KOPT-K1 (cell line): ENCODE data around the gene OSCP1.

Experiments
- H3K27ac ChIP-seq: fragments of 200-600 bp; sonication (generic); 2 replicates; pipeline ENCODE4 v1.5.1; 2016; ENCODE audit warnings: antibody characterized with exemption, mild to moderate bottlenecking, low read depth, low read length; ENCODE audit not compliant: poor library complexity, severe bottlenecking
- H3K36me3 ChIP-seq: fragments of 200-600 bp; sonication (generic); 2 replicates; pipeline ENCODE4 v1.5.1; 2017; ENCODE audit warnings: antibody characterized with exemption, mild to moderate bottlenecking, low read length, moderate library complexity; ENCODE audit not compliant: insufficient read depth
- H3K9me3 ChIP-seq: fragments of 200-600 bp; sonication (generic); 2 replicates; pipeline ENCODE4 v1.5.1; 2017; ENCODE audit warnings: antibody characterized with exemption, low read length, mild to moderate bottlenecking; ENCODE audit not compliant: insufficient read depth, poor library complexity, severe bottlenecking

The OSCP1 gene

DNA sequence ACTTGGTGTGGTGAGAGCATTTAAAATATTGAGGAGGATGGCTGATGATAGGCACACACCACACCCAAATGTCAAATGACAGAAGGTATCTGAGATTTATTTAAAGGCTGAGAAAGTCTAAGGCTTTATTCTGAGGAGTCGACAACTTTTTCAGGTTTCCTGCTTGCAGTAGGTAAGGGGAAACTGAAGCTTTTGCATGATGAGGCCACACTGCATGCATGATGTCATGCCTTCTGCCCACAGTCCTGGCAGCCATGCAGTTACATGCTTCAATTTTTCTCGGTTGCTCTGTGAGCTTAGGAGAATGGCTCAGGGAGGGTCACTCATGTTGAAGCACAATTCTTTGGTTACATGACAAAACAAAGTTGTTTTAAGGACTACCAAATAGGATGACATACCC, 7.0 kb downstream of the OSCP1 start:
- Histone ChIP-seq H3K27ac (no peak overlapping the region), H3K9me3 (no peaks in the 10 kb centered on the region), H3K36me3 (no peaks in the 10 kb centered on the region)

DNA sequence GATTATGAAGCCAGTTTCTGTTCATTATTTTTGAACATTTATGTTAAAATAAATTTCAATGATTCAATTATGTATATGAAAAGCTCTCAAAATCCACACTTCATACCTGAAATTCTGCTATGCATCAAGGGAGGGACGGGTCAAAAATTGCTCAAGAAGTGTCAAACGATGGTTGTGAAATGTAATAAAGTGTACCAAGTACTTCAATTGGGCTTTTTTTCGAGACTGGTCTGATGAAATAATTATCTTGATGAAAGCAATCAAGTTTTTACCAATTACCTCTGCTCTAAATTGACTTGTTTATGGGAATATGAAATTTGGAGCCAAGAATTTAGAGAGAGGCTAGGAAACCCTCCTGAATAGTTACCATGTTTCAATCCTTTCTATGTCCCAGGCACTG, 7.9 kb downstream of the OSCP1 start:
- H3K27ac ChIP-seq, result no peak overlapping the region
- H3K9me3 ChIP-seq, result no peaks in the 10 kb centered on the region

DNA sequence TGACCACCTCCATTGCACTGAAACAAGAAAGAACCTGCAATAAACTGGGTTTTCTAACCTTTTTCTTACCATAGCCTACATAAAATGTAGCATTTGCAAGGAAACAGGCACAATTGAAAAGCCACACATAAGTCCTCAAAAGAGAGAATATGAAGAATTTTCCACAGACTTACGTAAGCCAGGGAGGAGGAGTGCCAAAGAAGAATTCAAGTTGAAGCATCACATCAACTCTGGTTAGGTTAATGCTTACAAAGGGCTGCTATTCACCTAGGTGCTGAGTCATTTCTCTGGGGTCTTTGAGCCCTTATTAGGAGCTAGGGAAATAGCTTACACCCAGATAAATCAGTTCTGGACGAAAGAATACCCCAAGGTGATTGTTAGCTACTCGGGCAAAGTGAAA, 9.6 kb downstream of the OSCP1 start:
- H3K27ac ChIP-seq, result no peak overlapping the region
- H3K9me3 ChIP-seq, result no peaks in the 10 kb centered on the region
- no peaks in the 10 kb centered on the region for H3K36me3 ChIP-seq

More for the DNA sequence above, 7.9 kb downstream of the OSCP1 start:
- H3K36me3 ChIP-seq, result no peaks in the 10 kb centered on the region

DNA sequence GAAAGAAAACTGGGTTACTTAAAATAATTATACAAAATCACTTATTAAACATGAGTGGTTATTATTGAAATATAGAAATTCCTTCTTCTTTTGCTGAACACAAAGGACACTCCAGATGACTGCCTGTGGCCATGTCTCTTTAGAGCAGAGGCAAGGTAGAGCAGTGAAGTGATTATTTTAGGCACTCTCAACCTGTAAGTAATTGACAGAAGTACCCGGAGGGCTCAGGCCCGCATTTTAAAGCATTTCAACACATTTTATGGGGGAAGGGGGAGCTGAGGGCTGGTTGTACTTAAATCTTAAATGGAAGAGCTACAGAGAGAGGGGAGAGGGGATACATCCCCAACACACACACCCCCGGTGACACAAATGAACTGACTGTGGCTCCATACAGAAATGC, 10.2 kb downstream of the OSCP1 start:
- Histone ChIP-seq H3K9me3 (no peaks in the 10 kb centered on the region), H3K27ac (no peak overlapping the region), H3K36me3 (no peaks in the 10 kb centered on the region)

DNA sequence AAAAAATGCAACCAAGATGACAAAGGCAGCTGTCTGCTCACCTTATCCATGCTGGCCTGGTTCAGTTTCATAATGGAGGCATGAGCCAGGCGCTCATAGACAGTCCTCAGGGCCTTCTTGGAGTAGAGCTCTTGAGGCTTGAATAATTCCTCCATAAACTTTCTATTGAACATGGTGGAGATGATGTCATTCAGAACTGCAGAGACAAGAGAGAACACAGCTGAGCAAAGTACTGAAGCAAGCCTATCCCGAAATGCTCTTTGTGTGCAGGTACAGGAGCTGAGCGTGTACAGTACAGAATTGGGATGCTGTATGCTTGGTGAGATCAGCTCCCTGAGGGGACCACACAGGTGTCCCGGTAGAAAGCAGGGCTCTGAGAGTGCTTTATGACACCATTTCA, 11.5 kb downstream of the OSCP1 start:
- Histone ChIP-seq H3K36me3 (no peaks in the 10 kb centered on the region), H3K27ac (no peak overlapping the region), H3K9me3 (no peaks in the 10 kb centered on the region)

DNA sequence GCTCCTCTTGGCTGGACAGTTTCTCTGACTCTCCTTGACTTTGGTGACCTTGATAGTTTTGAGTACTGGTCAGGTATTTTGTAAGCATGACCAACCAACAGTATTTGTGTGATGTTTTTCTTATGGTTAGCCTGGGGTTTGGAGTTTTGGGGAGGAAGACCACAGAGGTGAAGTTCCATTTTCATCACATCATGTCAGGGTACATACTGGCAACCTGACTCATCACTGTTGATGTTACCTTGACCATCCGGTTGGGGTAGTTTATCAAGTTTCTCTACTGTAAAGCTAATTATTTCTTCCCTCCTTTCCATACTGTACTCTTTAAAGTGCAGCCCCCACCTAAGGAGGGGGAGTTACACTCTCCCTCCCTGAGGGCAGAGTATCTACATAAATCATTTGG, 13.4 kb downstream of the OSCP1 start:
- Histone ChIP-seq H3K9me3 (no peaks in the 10 kb centered on the region), H3K27ac (no peak overlapping the region), H3K36me3 (no peaks in the 10 kb centered on the region)

DNA sequence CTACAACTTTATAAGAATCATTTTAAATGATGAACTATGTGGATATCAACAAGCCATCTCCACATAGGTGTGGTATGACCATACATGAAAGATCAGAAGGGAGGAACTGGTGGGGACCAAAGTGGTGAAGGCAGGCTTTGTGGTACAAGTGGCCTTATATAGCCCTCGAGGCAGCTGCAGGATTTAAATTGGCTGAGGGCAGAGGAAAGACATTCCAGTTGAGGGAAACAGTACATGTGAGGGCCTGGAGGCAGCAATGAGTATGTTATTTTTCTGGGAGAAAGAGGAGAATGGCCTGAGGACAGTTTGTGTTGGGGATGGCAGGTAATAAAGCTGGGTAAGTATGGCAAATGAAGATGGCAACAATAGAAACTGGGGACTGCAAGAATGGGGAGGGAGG, 17.1 kb downstream of the OSCP1 start:
- H3K36me3 ChIP-seq, result no peaks in the 10 kb centered on the region
- H3K27ac ChIP-seq, result no peak overlapping the region
- no peaks in the 10 kb centered on the region for H3K9me3 ChIP-seq

DNA sequence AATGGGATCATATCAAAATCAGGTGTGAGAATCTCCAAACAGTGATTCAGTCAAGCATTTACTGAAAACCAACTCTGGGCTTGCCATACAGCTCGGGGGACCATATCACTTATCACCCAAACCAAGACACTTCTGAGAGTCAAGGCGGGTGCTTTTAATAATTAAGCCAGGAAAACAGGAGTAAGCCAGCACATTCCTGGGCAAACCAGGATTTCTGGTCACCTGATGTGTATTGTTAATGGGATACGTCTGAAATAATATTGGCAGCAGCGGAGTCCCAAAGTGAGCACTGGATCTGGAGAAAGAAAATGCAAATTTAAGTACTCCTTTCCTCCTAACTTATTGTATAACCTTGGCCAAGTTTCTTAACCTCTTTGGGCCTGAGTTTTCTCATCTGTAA, 17.6 kb downstream of the OSCP1 start:
- no peaks in the 10 kb centered on the region for H3K9me3 ChIP-seq
- no peaks in the 10 kb centered on the region for H3K36me3 ChIP-seq
- H3K27ac ChIP-seq, result no peak overlapping the region

DNA sequence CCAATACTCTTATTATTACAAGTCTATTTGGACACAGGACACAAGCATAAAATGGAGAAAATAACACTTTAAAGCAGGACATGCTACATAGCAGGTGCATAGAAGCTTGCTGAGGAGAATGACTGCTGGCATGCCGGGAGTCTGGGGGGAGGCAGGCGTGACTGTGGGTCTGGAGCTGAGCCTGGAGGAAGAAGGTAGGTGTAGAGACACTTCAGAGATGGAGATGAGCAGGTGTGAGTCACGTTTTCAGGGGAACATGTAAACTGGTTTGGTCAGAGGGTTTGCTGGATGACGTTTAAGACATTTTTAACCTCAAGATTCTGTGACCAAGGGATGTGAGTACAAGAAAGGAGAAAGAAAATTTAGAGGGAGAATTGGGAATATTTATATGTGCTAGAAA, 24.5 kb downstream of the OSCP1 start:
- no peaks in the 10 kb centered on the region for H3K36me3 ChIP-seq
- H3K9me3 ChIP-seq, result no peaks in the 10 kb centered on the region
- no peak overlapping the region for H3K27ac ChIP-seq

DNA sequence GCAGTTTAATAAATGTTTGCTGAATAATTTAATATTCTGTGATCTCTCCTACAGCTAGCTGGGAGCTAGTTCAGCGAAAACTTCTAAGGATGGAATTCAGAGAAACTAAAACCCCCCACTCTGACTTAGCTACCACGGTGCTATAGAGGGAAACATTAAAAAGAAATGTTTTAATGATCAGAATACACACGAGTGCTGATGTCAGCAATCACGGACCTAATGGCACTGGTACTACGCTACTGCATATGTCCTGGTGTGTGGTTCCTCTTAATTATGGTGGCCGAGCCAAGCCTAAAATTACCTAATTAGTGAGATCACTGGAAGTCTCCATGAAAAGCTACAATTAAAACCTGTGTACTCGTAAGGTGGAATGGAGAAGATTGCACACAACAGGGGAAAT, 28.6 kb downstream of the OSCP1 start:
- H3K27ac ChIP-seq, result no peak overlapping the region
- H3K9me3 ChIP-seq, result no peaks in the 10 kb centered on the region
- no peaks in the 10 kb centered on the region for H3K36me3 ChIP-seq

DNA sequence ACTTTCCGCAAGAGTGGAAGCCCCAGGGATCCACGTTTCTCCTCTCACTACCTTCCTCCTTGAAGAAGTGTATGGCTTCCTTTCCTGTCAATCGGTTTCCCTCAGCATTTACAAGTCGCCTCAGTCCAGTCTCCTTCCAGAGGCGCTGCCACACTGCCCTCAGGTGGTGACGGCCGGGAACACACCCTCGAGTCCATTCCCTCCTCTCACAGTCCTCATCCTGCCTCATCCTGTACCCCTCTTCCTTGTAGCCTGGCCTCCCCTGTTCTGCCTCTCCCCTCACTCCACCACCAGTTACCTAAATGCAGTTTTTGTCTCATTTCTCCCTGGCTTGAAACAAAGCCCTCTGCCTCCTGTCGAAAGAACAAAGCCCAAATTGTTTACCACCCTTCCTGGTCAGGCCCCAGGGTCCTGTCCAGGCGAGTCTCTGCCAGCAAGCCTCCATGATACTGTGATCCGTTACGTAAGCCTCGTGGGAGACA, 29.4 kb downstream of the OSCP1 start:
- Histone ChIP-seq H3K9me3 (no peaks in the 10 kb centered on the region), H3K27ac (no peak overlapping the region), H3K36me3 (no peaks in the 10 kb centered on the region)

DNA sequence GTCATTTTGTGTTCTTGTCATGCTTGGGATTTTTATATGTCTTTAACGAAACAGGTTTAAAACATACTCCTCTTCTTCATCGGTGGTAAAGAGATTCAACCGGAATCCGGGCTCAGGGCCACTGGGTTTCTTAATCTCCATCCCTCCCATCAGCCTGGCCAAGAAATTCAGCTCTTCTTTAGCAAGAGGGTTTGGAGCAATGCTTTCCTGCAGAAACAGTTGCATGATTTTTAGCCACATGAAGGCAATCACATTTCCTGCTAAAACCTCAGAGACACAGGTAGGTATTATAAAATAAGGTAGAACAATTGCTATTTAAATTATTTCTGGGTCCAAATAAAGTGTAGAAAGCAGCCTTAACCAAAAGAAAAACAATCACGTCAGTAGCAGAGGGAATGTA, 29.8 kb downstream of the OSCP1 start:
- H3K9me3 ChIP-seq, result no peaks in the 10 kb centered on the region
- H3K36me3 ChIP-seq, result no peaks in the 10 kb centered on the region
- no peak overlapping the region for H3K27ac ChIP-seq

DNA sequence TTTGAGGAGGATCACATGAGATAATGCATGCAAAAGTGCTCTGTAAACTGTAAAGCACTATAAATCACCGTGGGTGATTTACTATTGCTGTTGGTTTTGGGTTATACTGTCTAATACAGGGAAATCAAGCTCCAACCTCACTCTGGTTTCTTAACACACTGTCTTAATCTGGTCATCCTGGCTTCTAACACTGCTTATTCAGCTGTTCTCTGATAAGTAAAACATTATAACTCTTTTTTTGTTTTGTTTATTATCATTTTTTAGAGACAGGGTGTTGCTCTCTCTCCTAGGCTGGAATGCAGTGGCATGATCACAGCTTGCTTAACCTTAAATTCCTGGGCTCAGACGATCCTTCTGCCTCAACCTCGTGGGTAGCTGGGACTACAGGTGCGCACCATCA, 30.7 kb downstream of the OSCP1 start:
- H3K36me3 ChIP-seq, result no peaks in the 10 kb centered on the region
- no peaks in the 10 kb centered on the region for H3K9me3 ChIP-seq
- no peak overlapping the region for H3K27ac ChIP-seq

DNA sequence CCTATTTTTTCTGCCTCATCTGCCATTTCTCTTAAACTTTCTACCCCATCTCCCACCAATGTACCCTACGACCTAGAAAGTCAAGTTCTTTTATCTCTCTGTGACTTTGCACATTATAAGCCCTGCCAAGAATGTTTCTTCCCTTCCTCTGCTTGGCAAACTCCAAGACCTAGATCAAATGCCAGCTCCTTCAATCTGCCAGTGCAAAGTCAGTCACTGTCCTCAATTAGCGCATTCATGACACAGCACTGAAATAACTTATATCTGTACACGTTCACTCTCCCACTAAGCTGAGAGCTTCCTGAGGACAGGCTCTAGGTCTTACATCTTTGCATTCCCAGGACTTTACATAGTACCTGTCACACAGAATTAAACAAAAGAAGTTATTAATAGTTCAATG, 31.1 kb downstream of the OSCP1 start:
- H3K36me3 ChIP-seq, result no peaks in the 10 kb centered on the region
- H3K27ac ChIP-seq, result no peak overlapping the region

DNA sequence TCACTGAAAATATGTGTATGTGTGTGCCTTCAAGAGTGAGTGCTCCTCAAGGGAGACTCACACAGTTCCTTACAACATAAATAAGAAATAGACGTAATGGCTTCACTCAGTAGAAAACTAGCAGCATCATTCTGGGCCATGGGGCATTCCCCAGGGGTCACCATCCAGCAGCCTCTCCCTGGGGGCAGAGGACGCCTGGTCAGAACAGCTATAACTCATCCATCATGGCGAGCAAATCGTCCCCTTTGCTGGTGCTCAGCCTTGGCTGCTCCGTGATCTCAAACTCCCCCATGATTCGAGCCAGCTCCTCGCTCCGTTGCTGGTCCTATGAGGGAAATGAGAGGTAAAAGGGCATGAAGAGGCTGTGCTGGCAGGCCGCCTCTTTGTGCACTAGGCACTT, 32.3 kb downstream of the OSCP1 start:
- H3K27ac ChIP-seq, result no peak overlapping the region
- H3K36me3 ChIP-seq, result no peaks in the 10 kb centered on the region
- H3K9me3 ChIP-seq, result no peaks in the 10 kb centered on the region

More for the DNA sequence above, 31.1 kb downstream of the OSCP1 start:
- no peaks in the 10 kb centered on the region for H3K9me3 ChIP-seq

DNA sequence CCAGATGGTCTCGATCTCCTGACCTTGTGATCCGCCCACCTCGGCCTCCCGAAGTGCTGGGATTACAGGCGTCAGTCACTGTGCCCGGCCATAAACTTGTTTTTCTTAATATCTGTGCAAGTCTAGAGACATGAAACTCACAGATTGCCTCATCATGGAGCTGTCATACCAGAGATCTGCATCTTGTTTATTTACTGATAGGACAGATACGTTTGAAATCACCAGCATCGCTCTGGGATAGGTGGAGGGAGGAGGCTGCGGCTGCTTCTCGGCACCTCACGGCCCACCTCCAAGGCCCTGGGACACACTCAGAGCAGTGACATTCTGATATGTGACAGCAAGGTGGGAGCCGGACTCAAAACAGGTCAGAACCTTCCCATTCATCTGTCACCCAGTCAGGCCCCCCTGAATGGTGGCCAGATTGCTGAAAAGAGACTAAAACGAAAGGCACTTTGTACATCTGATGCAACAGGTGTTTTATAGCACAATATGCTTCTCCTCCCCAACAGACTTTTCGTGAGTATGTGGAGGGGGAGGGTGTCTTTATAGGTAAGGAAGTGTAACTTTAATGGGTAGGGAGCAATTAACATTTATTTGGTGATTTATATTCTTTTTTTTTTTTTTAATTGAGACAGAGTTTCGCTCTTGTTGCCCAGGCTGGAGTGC, 34.5 kb downstream of the OSCP1 start:
- H3K27ac ChIP-seq, result no peak overlapping the region
- H3K9me3 ChIP-seq, result peaks cover 4% of the 10 kb centered on the region
- no peaks in the 10 kb centered on the region for H3K36me3 ChIP-seq
